Adrenal gland (tissue), 5 donors: ENCODE results near the gene ACTN2.

Source experiments
- CTCF ChIP-seq, 6 experiments: fragments of 450-650 bp in 4 of 6; fragments of 200-600 bp in 2 of 6; sonication (generic) in 1 of 6; IDR thresholded peaks; 1 replicate in 5 of 6; 2 replicates in 1 of 6; pipeline versions ENCODE4 v1.5.1 to v1.8.0; 2016 to 2021; ENCODE audit warnings: antibody characterized with exemption in 6 of 6, mild to moderate bottlenecking in 2 of 6, moderate library complexity in 1 of 6
- POLR2A ChIP-seq, 2 donors: fragments of 450-650 bp; IDR thresholded peaks; one replicate each; pipeline ENCODE4 v1.6.1; 2017; ENCODE audit warnings: antibody characterized with exemption in 2 of 2, mild to moderate bottlenecking in 2 of 2, moderate library complexity in 1 of 2
- donor health status: DM: no; HTN: no; CAD: no.

DNA sequence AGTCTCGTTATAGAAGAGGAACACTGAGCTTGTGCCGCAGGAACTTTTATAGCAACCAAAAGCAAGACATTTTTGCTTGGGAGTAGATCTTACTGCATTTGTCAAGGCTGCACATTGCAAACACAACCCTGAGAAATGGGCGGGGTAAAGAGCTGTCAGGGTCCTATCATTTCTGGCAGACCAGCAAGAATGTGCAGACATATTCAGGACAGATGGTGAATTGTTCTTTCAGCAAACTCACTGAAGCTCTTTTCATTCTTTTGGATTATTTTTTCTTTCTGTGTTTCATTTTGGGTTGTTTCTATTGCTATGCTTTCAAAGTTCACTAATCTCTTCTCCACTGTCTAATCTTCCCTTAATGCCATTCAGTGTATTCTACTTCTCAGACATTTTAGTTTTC is 5.1 kb upstream of the ACTN2 start:
- TF ChIP-seq CTCF (IDR thresholded peaks at IDR 0.05) (no peak), POLR2A (IDR thresholded peaks at IDR 0.05) (no peak)
